Heart right ventricle (tissue), 16 donors: ENCODE results near the gene RSPO3. TPM values are rescaled to one million over a fixed set of nuclear protein-coding genes. Genes with fewer than 3 reads are reported as not detected.
A peak's percentile ranks its signal among the peaks of the same experiment; 100 is the strongest.

Experiments
- ATAC-seq, 8 donors: fragments of 200-7000 bp; cut with Tn5 transposase; one replicate each; pipeline ENCODE4 v1.9.1; 2020; ENCODE audit warnings: mild to moderate bottlenecking in 8 of 8, moderate library complexity in 8 of 8, moderate number of reproducible peaks in 1 of 8
- DNase-seq, 2 donors: peaks; one replicate each; pipeline ENCODE4 v3.0.0-alpha.2; 2020
- H3K27ac ChIP-seq, 10 donors: fragments of 200-600 bp; sonication (generic) in 2 of 10; one replicate each; pipeline versions ENCODE4 v1.5.0 to v1.8.0; 2020 to 2022; ENCODE audit warnings: mild to moderate bottlenecking in 3 of 10
- H3K27me3 ChIP-seq, 7 donors: fragments of 200-600 bp; one replicate each; pipeline ENCODE4 v1.8.0; 2021 to 2022; ENCODE audit warnings: mild to moderate bottlenecking in 2 of 7
- H3K36me3 ChIP-seq, 9 donors: fragments of 200-600 bp; sonication (generic) in 1 of 9; one replicate each; pipeline versions ENCODE4 v1.5.0 to v1.8.0; 2020 to 2022; ENCODE audit warnings: mild to moderate bottlenecking in 2 of 9
- H3K4me1 ChIP-seq, 9 donors: fragments of 200-600 bp; sonication (generic) in 1 of 9; one replicate each; pipeline versions ENCODE4 v1.5.0 to v1.8.0; 2020 to 2022; ENCODE audit warnings: mild to moderate bottlenecking in 4 of 9
- H3K4me3 ChIP-seq, 10 donors: fragments of 200-600 bp; sonication (generic) in 2 of 10; one replicate each; pipeline versions ENCODE4 v1.5.0 to v1.8.0; 2020 to 2022; ENCODE audit warnings: mild to moderate bottlenecking in 7 of 10, moderate library complexity in 2 of 10
- H3K9me3 ChIP-seq, 11 donors: fragments of 200-600 bp in 10 of 11; sonication (generic) in 2 of 11; one replicate each; pipeline versions ENCODE4 v1.5.0 to v1.8.0; 2013 to 2022; ENCODE audit warnings: mild to moderate bottlenecking in 2 of 11, control low read depth in 1 of 11, moderate library complexity in 1 of 11
- WGBS, 2 donors: extraction: QIAGEN DNeasy Blood & Tissue Kit; methylation state at CpG; one replicate each; pipeline ENCODE4 v1.1.7; 2013; ENCODE audit warnings: inconsistent platforms in 1 of 2; 5-methylcytosine and 5-hydroxymethylcytosine counted together
- intact Hi-C, 10 donors: fragments of 100-400 bp; cut with DNase I; formaldehyde crosslinking; loops; one replicate each; pipeline versions ENCODE4 v1.11.1 to v1.14.2; 2022
- long read RNA-seq, 3 donors: library from polyadenylated mRNA; unstranded; transcript quantifications; one replicate each; pipeline ENCODE4 v2.0.0, GENCODE V29; 2020 to 2021
- polyA plus RNA-seq, 2 donors: library from polyadenylated mRNA; stranded (reverse); fragments of 200-250 nt; gene quantifications; one replicate each; pipeline ENCODE4 v1.2.3, GENCODE V29; 2013
- total RNA-seq, 10 donors: library from RNA; stranded (reverse); fragmentation: NEBNext Ultra II Directional in 3 of 10; extraction: Animal tissue kit (Norgen Biotek cat#: 25700) in 3 of 10; gene quantifications; one replicate each; pipeline versions ENCODE4 v1.2.1 to v1.2.4, GENCODE V29; 2021 to 2023
- TF ChIP-seq, protein P1 (sequence below), 9 donors: fragments of 200-600 bp; sonication (generic) in 2 of 9; IDR thresholded peaks; one replicate each; pipeline versions ENCODE4 v1.5.0 to v1.8.0; 2021 to 2022; ENCODE audit warnings: antibody characterized with exemption in 9 of 9, mild to moderate bottlenecking in 5 of 9, moderate library complexity in 1 of 9
- donor health status: Arrhythmogenic right ventricular cardiomyopathy.
- donor health status: ischemic (EF 13 %, LVEDD 7.1; RV severe dilation, severe dysfunction).
- donor health status: healthy with polysubstance abuse.
- donor health status: DM: no; HTN: yes; CAD: no.
- donor health status: DM: no; HTN: no; CAD: no.
- donor health status: ischemic (EF 25% LVEDD 6.9; RV normal size, moderate dysfunction).
- donor health status: ischemic (EF 25% LVEDD 5.7; RV mildly dilated, moderate dysfunction).
- donor health status: healthy.
- donor health status: DM: yes; HTN: yes; CAD: no.
- donor health status: Ischemic cardiomyopathy.
- donor health status: ischemic (EF 35%, LVEDD 5.7; RV mildly dilated, moderate dysfunction).
- donor health status: nonischemic (EF 11% LVEDD 7.7; RV severe dilation, severe dysfunction).
- donor health status: DM: yes; HTN: yes; CAD: no.
- donor health status: PGD.
- donor health status: ischemic (EF 29% LVEDD 5.4; RV normal size, mild dysfunction).
- donor health status: nonischemic (EF 23%, LVEDD 6.1; RV moderate dilation, normal function).

The RSPO3 gene, protein sequence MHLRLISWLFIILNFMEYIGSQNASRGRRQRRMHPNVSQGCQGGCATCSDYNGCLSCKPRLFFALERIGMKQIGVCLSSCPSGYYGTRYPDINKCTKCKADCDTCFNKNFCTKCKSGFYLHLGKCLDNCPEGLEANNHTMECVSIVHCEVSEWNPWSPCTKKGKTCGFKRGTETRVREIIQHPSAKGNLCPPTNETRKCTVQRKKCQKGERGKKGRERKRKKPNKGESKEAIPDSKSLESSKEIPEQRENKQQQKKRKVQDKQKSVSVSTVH
- total RNA-seq (under 1 TPM in 9 of 10 donors, not detected in 1; 0.21 to 0.64 (median 0.37) TPM), polyA plus RNA-seq (under 1 TPM; 0.20 to 0.73 TPM)
- long read RNA-seq, donor 1: 0 reads
- long read RNA-seq, donor 2: 0 reads
- long read RNA-seq, donor 3: 0 reads

DNA sequence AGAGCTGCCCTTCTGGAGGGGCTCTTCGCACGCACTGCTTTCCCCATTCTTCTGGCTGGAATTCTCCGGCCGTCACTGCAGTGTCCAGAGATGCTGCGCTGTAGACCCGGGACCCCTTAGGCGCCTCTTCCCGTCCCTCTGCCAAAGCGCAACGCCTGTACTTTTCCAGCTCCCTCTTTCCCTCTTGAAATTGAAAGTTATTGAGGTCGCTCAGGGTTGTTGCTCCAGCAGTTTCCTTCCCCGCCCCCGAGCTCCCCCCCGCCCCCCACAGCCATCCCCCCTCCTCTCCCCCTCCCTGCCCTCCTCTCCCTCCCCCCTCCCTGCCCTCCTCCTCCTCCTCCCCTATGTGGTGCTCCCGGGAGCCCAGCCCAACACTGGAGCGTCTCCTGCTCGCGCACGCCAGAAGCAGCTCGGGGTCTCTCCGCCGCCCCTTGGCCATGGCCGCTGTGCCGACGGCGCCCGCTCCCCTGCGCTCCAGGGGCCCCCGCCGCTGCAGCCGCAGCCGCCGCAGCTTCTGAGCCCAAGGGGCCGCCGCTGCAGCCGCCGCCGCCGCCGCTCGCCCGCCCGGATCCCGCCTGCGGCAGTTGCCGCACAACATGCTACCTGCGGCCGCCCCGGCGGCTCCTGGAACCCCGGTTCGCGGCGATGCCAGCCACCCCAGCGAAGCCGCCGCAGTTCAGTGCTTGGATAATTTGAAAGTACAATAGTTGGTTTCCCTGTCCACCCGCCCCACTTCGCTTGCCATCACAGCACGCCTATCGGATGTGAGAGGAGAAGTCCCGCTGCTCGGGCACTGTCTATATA lies at the start of gene RSPO3:
Gene RSPO3, plus strand, starts transcription at position 374 of the 804 bp plus-strand sequence. CDS start 522 bp downstream, outside the sequence.
- Histone ChIP-seq H3K27ac (no peak within 1 kb of the TSS), H3K27me3 (peaks cover 10 to 87% (median 53%) of the 10 kb centered on the region in 7 donors), H3K9me3 (no peaks in the 10 kb centered on the region), H3K4me3 (peak within 1 kb of the TSS; percentile 21 to 60 (median 56)), H3K36me3 (no peaks in the 10 kb centered on the region), H3K4me1 (peaks cover 4 to 32% (median 26%) of the 10 kb centered on the region in 9 donors)
- ATAC-seq (peak in 1 of 8 donors; percentile 30), DNase-seq (no peak)
- intact Hi-C loops: loop anchor here in 3 of 10 donors (5.0 kb wide), 3 partner anchors 311 to 1619 kb away; no protein-coding TSS in a partner anchor
- 0 to 1% methylated on average over 50 to 62 of the region's 63 CpGs for WGBS, 2 donors
- TF ChIP-seq, protein P1, sequence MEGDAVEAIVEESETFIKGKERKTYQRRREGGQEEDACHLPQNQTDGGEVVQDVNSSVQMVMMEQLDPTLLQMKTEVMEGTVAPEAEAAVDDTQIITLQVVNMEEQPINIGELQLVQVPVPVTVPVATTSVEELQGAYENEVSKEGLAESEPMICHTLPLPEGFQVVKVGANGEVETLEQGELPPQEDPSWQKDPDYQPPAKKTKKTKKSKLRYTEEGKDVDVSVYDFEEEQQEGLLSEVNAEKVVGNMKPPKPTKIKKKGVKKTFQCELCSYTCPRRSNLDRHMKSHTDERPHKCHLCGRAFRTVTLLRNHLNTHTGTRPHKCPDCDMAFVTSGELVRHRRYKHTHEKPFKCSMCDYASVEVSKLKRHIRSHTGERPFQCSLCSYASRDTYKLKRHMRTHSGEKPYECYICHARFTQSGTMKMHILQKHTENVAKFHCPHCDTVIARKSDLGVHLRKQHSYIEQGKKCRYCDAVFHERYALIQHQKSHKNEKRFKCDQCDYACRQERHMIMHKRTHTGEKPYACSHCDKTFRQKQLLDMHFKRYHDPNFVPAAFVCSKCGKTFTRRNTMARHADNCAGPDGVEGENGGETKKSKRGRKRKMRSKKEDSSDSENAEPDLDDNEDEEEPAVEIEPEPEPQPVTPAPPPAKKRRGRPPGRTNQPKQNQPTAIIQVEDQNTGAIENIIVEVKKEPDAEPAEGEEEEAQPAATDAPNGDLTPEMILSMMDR (IDR thresholded peaks at IDR 0.05): no peak

DNA sequence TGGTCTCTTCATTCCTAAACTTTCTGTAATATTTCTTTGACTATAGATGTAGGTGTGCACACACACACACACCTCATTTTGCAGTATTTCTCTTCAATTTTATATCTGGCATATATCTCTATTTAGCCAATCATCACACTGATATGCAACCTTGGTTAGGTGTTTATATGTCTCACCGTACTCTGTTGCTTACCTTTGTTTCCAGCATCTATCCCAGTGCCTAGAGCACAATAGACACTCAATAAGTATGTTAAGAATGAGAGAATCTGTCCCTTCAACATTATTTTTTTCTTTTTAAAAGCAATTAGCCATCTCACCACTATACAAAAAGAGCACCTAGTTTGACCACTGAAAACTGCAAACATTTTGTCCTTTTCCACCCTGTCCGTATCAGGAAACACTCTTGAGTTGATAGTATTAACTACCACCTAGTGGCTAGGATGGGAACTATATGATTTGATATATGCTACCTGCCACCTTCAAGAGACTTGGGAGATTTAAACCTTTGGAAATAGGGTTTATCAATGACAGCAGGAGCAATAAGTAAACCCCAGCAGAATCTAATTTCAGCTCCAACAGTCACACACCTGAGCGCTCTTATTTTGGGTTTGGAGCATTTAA lies 48.7 kb upstream of the RSPO3 start:
- Histone ChIP-seq H3K9me3 (no peaks in the 10 kb centered on the region), H3K4me1 (no peaks in the 10 kb centered on the region), H3K36me3 (no peaks in the 10 kb centered on the region), H3K4me3 (no peak overlapping the region), H3K27me3 (no peaks in the 10 kb centered on the region), H3K27ac (no peak overlapping the region)
- no peak for ATAC-seq
- WGBS, 2 donors: 47 to 51% methylated on average over 3 of the region's 3 CpGs
- TF ChIP-seq, protein P1 (IDR thresholded peaks at IDR 0.05): peak in 7 of 9 donors; percentile 30 to 47 (median 39)
- DNase-seq: no peak
- intact Hi-C loops: loop anchor here in 1 of 10 donors (10.0 kb wide), 1 partner anchor 265 kb away; no protein-coding TSS in a partner anchor

DNA sequence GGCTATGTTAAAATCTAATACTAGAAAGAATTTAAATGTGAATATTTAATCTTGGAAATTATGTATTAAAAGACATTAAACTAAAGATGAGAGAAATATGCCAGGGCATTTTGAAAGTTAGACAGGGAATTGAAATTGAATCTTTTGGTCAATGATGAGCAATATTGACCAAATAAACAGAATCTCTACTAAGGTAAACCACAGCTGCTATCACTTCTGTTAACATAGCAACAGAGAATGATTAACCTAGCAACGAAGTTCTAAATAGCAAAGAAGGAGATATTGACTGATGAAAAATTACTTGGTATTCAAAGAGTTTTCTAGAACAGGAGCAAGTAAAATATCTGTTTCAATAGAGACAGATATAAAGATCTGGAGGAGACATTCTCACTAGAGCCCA lies 45.2 kb upstream of the RSPO3 start:
- Histone ChIP-seq H3K36me3 (no peaks in the 10 kb centered on the region), H3K27ac (no peak overlapping the region), H3K27me3 (no peaks in the 10 kb centered on the region), H3K9me3 (no peaks in the 10 kb centered on the region), H3K4me1 (no peaks in the 10 kb centered on the region), H3K4me3 (no peak overlapping the region)
- ATAC-seq: no peak
- intact Hi-C loops: loop anchor here in 1 of 10 donors (10.0 kb wide), 1 partner anchor 268 kb away; no protein-coding TSS in a partner anchor
- DNase-seq: no peak
- TF ChIP-seq, protein P1 (IDR thresholded peaks at IDR 0.05): no peak
- WGBS, 2 donors: 58 to 73% methylated on average over 1 of the region's 1 CpG

DNA sequence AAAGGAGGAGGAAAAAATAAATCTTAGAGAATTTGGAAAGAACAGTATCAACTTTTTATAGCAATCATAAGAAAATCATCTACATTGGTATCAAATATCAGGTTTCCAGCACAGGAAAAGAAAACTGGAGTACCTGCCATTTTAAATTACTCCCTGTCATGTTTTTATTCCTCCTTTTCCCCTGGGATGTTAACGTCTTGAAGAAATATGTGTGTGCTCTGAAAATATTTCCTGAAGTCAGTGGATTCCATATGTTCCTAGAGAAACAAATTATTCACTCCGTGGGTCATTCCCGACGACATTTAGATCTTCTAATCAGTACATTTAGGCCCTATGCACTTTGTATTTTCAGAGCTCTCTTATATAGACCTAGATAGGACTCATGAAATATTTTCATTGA lies 42.0 kb upstream of the RSPO3 start:
- 45 to 56% methylated on average over 4 of the region's 4 CpGs for WGBS, 2 donors
- peaks cover 0 to 6% (median 0%) of the 10 kb centered on the region in 9 donors for H3K4me1 ChIP-seq
- no peak overlapping the region for H3K27ac ChIP-seq
- DNase-seq: no peak
- TF ChIP-seq, protein P1 (IDR thresholded peaks at IDR 0.05): no peak
- H3K4me3 ChIP-seq: no peak overlapping the region
- no peaks in the 10 kb centered on the region for H3K9me3 ChIP-seq
- intact Hi-C loops: loop anchor here in 1 of 10 donors (10.0 kb wide), 1 partner anchor 272 kb away; no protein-coding TSS in a partner anchor
- no peaks in the 10 kb centered on the region for H3K27me3 ChIP-seq
- no peak for ATAC-seq
- H3K36me3 ChIP-seq: no peaks in the 10 kb centered on the region
